Lung (tissue), 12 donors: ENCODE results near the gene MAP3K2. TPM values are rescaled to one million over a fixed set of nuclear protein-coding genes. Genes with fewer than 3 reads are reported as not detected.
A peak's percentile ranks its signal among the peaks of the same experiment; 100 is the strongest.

Experiments
- ATAC-seq: fragments of 200-7000 bp; cut with Tn5 transposase; one replicate; pipeline ENCODE4 v1.9.1; 2020; ENCODE audit warnings: moderate number of reproducible peaks; ENCODE audit not compliant: insufficient read depth, low FRiP score
- DNase-seq, 3 donors: peaks; one replicate each; pipeline ENCODE4 v3.0.0-alpha.2; 2013 to 2017
- H3K27ac ChIP-seq, 2 donors: one replicate each; pipeline ENCODE4 v1.5.1; 2013; ENCODE audit warnings: mild to moderate bottlenecking in 2 of 2, moderate library complexity in 2 of 2, control low read depth in 1 of 2, inconsistent platforms in 1 of 2, low read depth in 1 of 2, low read length in 1 of 2
- H3K27me3 ChIP-seq, 3 donors: one replicate each; pipeline ENCODE4 v1.5.1; 2013; ENCODE audit warnings: low read length in 2 of 3; ENCODE audit not compliant: control insufficient read depth in 3 of 3, insufficient read depth in 3 of 3
- H3K36me3 ChIP-seq, 4 donors: one replicate each; pipeline ENCODE4 v1.5.1; 2013; ENCODE audit warnings: low read length in 4 of 4, mild to moderate bottlenecking in 1 of 4, moderate library complexity in 1 of 4; ENCODE audit not compliant: control insufficient read depth in 4 of 4, insufficient read depth in 4 of 4
- H3K4me1 ChIP-seq, 5 donors: one replicate each; pipeline ENCODE4 v1.5.1; 2013; ENCODE audit warnings: low read length in 5 of 5, mild to moderate bottlenecking in 2 of 5, moderate library complexity in 1 of 5; ENCODE audit not compliant: control insufficient read depth in 5 of 5, insufficient read depth in 5 of 5
- H3K4me3 ChIP-seq: one replicate; pipeline ENCODE4 v1.5.1; 2013; ENCODE audit warnings: mild to moderate bottlenecking, control low read depth, moderate library complexity
- H3K9ac ChIP-seq, 2 donors: one replicate each; pipeline ENCODE4 v1.5.1; 2013; ENCODE audit warnings: low read length in 2 of 2, control low read depth in 1 of 2; ENCODE audit not compliant: insufficient read depth in 1 of 2
- H3K9me3 ChIP-seq, 4 donors: one replicate each; pipeline ENCODE4 v1.5.1; 2013; ENCODE audit warnings: low read length in 3 of 4, mild to moderate bottlenecking in 1 of 4, moderate library complexity in 1 of 4; ENCODE audit not compliant: control insufficient read depth in 4 of 4, insufficient read depth in 3 of 4
- WGBS, 2 donors: extraction: QIAGEN DNeasy Blood & Tissue Kit; methylation state at CpG; one replicate each; pipeline ENCODE4 v1.1.7; 2013; 5-methylcytosine and 5-hydroxymethylcytosine counted together
- polyA plus RNA-seq, 2 donors: library from polyadenylated mRNA; stranded (reverse); fragments of 200-250 nt; gene quantifications; one replicate each; pipeline ENCODE4 v1.2.1, GENCODE V29; 2013
- total RNA-seq, 2 donors: library from RNA; depleted of rRNA in 1 of 2; stranded (reverse); fragments of >200 nt in 1 of 2; gene quantifications; one replicate each; pipeline ENCODE4 v1.2.1, GENCODE V29; 2014 to 2021
- TF ChIP-seq, protein P1 (sequence below): IDR thresholded peaks from 2 replicates; pipeline ENCODE4 v1.5.1; 2012; ENCODE audit warnings: mild to moderate bottlenecking; ENCODE audit errors: control extremely low read depth, extremely low read depth
- donor health status: control.
- donor health status: control.
- donor health status: Bipolar disorder and iron deficiency.
- donor health status: healthy.
- donor health status: DM: yes; HTN: yes; CAD: no.

The MAP3K2 gene
- total and polyA plus RNA-seq, 4 donors, result 8.1 to 81.0 (median 30.8) TPM

GRCh38 chr2:127330753-127331152, 57.0 kb downstream of the MAP3K2 start:
- DNase-seq (no peak), ATAC-seq (no peak)
- 100% methylated on average over 1 of the region's 1 CpG for WGBS, 2 donors
- no peaks in the 10 kb centered on the region for H3K4me1 ChIP-seq
- H3K27me3 ChIP-seq, result no peaks in the 10 kb centered on the region
- peaks cover 10 to 24% (median 13%) of the 10 kb centered on the region in 4 donors for H3K36me3 ChIP-seq
- TF ChIP-seq, protein P1, sequence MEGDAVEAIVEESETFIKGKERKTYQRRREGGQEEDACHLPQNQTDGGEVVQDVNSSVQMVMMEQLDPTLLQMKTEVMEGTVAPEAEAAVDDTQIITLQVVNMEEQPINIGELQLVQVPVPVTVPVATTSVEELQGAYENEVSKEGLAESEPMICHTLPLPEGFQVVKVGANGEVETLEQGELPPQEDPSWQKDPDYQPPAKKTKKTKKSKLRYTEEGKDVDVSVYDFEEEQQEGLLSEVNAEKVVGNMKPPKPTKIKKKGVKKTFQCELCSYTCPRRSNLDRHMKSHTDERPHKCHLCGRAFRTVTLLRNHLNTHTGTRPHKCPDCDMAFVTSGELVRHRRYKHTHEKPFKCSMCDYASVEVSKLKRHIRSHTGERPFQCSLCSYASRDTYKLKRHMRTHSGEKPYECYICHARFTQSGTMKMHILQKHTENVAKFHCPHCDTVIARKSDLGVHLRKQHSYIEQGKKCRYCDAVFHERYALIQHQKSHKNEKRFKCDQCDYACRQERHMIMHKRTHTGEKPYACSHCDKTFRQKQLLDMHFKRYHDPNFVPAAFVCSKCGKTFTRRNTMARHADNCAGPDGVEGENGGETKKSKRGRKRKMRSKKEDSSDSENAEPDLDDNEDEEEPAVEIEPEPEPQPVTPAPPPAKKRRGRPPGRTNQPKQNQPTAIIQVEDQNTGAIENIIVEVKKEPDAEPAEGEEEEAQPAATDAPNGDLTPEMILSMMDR, result no peak
- H3K4me3 ChIP-seq, result no peak overlapping the region
- no peak overlapping the region for H3K27ac ChIP-seq
- no peak overlapping the region for H3K9ac ChIP-seq
- no peaks in the 10 kb centered on the region for H3K9me3 ChIP-seq

- ATAC-seq (no peak), DNase-seq (no peak)
- peaks cover 3 to 20% (median 14%) of the 10 kb centered on the region in 4 donors for H3K36me3 ChIP-seq
- H3K9me3 ChIP-seq, result no peaks in the 10 kb centered on the region
- H3K27ac ChIP-seq, result no peak overlapping the region
- no peaks in the 10 kb centered on the region for H3K4me1 ChIP-seq
- 89 to 90% methylated on average over 2 of the region's 2 CpGs for WGBS, 2 donors
- no peak overlapping the region for H3K9ac ChIP-seq
- no peaks in the 10 kb centered on the region for H3K27me3 ChIP-seq
- TF ChIP-seq, protein P1, result no peak
- no peak overlapping the region for H3K4me3 ChIP-seq
Observed at GRCh38 chr2:127326289-127326945, 61.4 kb downstream of the MAP3K2 start.

DNA sequence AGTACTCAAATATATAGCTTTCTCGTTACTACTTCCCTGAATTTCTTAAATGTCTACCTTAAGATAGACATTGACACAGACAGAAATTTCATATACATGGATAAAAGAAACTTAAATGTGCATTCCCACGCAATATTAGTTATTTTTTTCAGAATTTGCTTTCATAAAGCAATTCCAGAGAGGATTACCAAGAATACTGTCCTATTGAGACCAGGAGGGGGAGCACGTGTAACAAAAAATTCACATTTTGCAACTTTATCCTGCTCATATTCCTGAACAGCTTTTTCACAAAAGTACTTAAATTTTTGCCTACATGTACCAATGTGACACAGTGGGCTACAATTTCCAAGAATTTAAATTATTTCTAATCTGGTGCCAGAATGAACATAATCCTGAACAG, 63.1 kb downstream of the MAP3K2 start:
- no peak for ATAC-seq
- H3K36me3 ChIP-seq, result peaks cover 9 to 35% (median 19%) of the 10 kb centered on the region in 4 donors
- H3K9me3 ChIP-seq, result peaks cover 0 to 6% (median 0%) of the 10 kb centered on the region in 4 donors
- H3K27ac ChIP-seq, result no peak overlapping the region
- H3K9ac ChIP-seq, result no peak overlapping the region
- WGBS, 2 donors, result 71 to 76% methylated on average over 3 of the region's 3 CpGs
- H3K4me3 ChIP-seq, result no peak overlapping the region
- no peaks in the 10 kb centered on the region for H3K27me3 ChIP-seq
- peak; percentile 21 to 82 (median 77) for DNase-seq
- no peaks in the 10 kb centered on the region for H3K4me1 ChIP-seq
- TF ChIP-seq, protein P1, result peak; percentile 11

- TF ChIP-seq, protein P1, result no peak
- ATAC-seq (no peak), DNase-seq (no peak)
- no peak overlapping the region for H3K27ac ChIP-seq
- no peaks in the 10 kb centered on the region for H3K27me3 ChIP-seq
- no peak overlapping the region for H3K4me3 ChIP-seq
- no peak overlapping the region for H3K9ac ChIP-seq
- peaks cover 0 to 6% (median 0%) of the 10 kb centered on the region in 4 donors for H3K9me3 ChIP-seq
- no peaks in the 10 kb centered on the region for H3K4me1 ChIP-seq
- H3K36me3 ChIP-seq, result peaks cover 17 to 34% (median 26%) of the 10 kb centered on the region in 4 donors
Observed at GRCh38 chr2:127321303-127321702, 66.5 kb downstream of the MAP3K2 start.
